ENCODE data around the gene ALKBH7. TPM values are rescaled to one million over a fixed set of nuclear protein-coding genes. Genes with fewer than 3 reads are reported as not detected.

The ALKBH7 gene
- polyA plus RNA-seq, 3 donors = 20.9 to 109 (median 86.0) TPM

DNA sequence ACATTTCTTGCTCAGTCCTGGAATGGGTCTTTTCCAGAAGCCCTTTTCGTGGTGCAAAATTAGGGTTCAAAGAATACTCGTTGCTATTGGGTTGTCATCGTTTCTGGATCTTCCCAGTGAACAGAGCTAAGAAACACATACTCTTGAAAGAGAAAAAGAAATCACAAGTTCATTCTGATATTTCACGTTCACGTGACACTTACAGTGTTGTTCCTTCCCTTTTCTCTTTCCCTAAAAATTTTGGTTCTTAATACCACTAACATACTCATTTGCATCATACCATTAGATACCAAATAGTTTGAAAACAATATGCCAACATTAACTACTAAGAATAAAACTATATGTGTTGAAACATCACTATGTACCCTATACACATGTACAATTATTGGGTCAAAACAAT, 33.8 kb downstream of the ALKBH7 start:
- Histone ChIP-seq H3K9ac (ENCODE audit: insufficient read depth, low read length, poor library complexity, severe bottlenecking) (no peak overlapping the region), H3K27me3 (ENCODE audit: control insufficient read depth in 2 of 2, insufficient read depth in 2 of 2, low read length in 2 of 2) (no peaks in the 10 kb centered on the region), H3K4me1 (ENCODE audit: control insufficient read depth in 1 of 2, insufficient read depth in 2 of 2, low read length in 2 of 2) (peaks cover 0 to 3% of the 10 kb centered on the region in 2 donors), H3K9me3 (replicated peaks in 1 of 2; ENCODE audit: control insufficient read depth in 1 of 2, insufficient read depth in 1 of 2, low read length in 2 of 2) (no peaks in the 10 kb centered on the region), H3K4me3 (replicated peaks in 1 of 3; ENCODE audit: low read depth in 2 of 3, low read length in 3 of 3) (no peak overlapping the region), H3K79me2 (ENCODE audit: insufficient read depth, low read length) (no peaks in the 10 kb centered on the region), H3K27ac (ENCODE audit: low read depth in 1 of 2, low read length in 2 of 2) (no peak overlapping the region), H3K4me2 (replicated peaks; ENCODE audit: extremely low read depth, low read length, poor library complexity, severe bottlenecking) (no peak overlapping the region), H2AFZ (ENCODE audit: insufficient read depth, low read depth, low read length, poor library complexity, severe bottlenecking) (no peak overlapping the region), H4K20me1 (ENCODE audit: insufficient read depth, low read length) (no peaks in the 10 kb centered on the region), H3K36me3 (replicated peaks in 1 of 2; ENCODE audit: control insufficient read depth in 1 of 2, insufficient read depth in 2 of 2, low read length in 2 of 2) (no peaks in the 10 kb centered on the region)
- Mint-ChIP-seq H3K27me3 (ENCODE audit: low read depth in 3 of 3) (peaks cover 0 to 2% (median 0%) of the 10 kb centered on the region in 3 donors), H3K9me3 (no peaks in the 10 kb centered on the region), H3K4me3 (no peak overlapping the region), H3K27ac (no peak overlapping the region), H3K36me3 (no peaks in the 10 kb centered on the region), H3K4me1 (peaks cover 7% of the 10 kb centered on the region)
- WGBS (ENCODE audit: insufficient coverage) = 80% methylated on average over 3 of the region's 5 CpGs
- TF ChIP-seq, protein P1, sequence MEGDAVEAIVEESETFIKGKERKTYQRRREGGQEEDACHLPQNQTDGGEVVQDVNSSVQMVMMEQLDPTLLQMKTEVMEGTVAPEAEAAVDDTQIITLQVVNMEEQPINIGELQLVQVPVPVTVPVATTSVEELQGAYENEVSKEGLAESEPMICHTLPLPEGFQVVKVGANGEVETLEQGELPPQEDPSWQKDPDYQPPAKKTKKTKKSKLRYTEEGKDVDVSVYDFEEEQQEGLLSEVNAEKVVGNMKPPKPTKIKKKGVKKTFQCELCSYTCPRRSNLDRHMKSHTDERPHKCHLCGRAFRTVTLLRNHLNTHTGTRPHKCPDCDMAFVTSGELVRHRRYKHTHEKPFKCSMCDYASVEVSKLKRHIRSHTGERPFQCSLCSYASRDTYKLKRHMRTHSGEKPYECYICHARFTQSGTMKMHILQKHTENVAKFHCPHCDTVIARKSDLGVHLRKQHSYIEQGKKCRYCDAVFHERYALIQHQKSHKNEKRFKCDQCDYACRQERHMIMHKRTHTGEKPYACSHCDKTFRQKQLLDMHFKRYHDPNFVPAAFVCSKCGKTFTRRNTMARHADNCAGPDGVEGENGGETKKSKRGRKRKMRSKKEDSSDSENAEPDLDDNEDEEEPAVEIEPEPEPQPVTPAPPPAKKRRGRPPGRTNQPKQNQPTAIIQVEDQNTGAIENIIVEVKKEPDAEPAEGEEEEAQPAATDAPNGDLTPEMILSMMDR (IDR thresholded peaks at IDR 0.05) = no peak
- intact Hi-C loops (cut with micrococcal nuclease) = no loop called here
- no peak for DNase-seq

DNA sequence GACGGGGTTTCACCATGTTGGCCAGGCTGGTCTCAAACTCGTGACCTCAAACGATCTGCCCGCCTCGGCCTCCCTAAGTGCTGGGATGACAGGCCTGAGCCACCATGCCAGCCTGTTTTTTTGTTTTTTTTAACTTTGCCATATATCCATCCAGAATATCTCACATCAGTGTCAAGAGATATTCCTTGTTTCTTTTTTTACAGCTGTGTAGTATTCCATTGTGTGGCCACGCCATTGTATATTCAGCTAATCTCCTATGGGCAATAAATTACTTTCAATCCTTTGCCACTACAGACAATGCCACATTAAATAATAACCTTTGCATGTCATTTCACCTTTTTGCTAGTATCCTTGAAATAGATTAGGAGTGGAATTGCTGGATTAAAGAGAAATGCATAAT, 36.8 kb downstream of the ALKBH7 start:
- 100% methylated on average over 5 of the region's 6 CpGs for WGBS (ENCODE audit: insufficient coverage)
- TF ChIP-seq, protein P1 (IDR thresholded peaks at IDR 0.05) = no peak
- H3K27ac Mint-ChIP-seq = no peak overlapping the region

More for the DNA sequence above, 36.8 kb downstream of the ALKBH7 start:
- Histone ChIP-seq H3K4me2 (replicated peaks; ENCODE audit: extremely low read depth, low read length, poor library complexity, severe bottlenecking) (no peak overlapping the region), H3K27me3 (ENCODE audit: control insufficient read depth in 2 of 2, insufficient read depth in 2 of 2, low read length in 2 of 2) (no peaks in the 10 kb centered on the region), H4K20me1 (ENCODE audit: insufficient read depth, low read length) (no peaks in the 10 kb centered on the region), H2AFZ (ENCODE audit: insufficient read depth, low read depth, low read length, poor library complexity, severe bottlenecking) (no peak overlapping the region), H3K9ac (ENCODE audit: insufficient read depth, low read length, poor library complexity, severe bottlenecking) (no peak overlapping the region), H3K27ac (ENCODE audit: low read depth in 1 of 2, low read length in 2 of 2) (no peak overlapping the region), H3K36me3 (replicated peaks in 1 of 2; ENCODE audit: control insufficient read depth in 1 of 2, insufficient read depth in 2 of 2, low read length in 2 of 2) (peaks cover 5 to 9% of the 10 kb centered on the region in 2 donors), H3K4me1 (ENCODE audit: control insufficient read depth in 1 of 2, insufficient read depth in 2 of 2, low read length in 2 of 2) (peaks cover 0 to 3% of the 10 kb centered on the region in 2 donors), H3K4me3 (replicated peaks in 1 of 3; ENCODE audit: low read depth in 2 of 3, low read length in 3 of 3) (no peak overlapping the region), H3K9me3 (replicated peaks in 1 of 2; ENCODE audit: control insufficient read depth in 1 of 2, insufficient read depth in 1 of 2, low read length in 2 of 2) (no peaks in the 10 kb centered on the region), H3K79me2 (ENCODE audit: insufficient read depth, low read length) (no peaks in the 10 kb centered on the region)
- Mint-ChIP-seq H3K27me3 (ENCODE audit: low read depth in 3 of 3) (peaks cover 0 to 2% (median 1%) of the 10 kb centered on the region in 3 donors), H3K4me1 (peaks cover 5% of the 10 kb centered on the region), H3K36me3 (peaks cover 12 to 13% of the 10 kb centered on the region in 2 donors), H3K9me3 (peaks cover 0 to 3% (median 0%) of the 10 kb centered on the region in 7 donors), H3K4me3 (no peak overlapping the region)
- intact Hi-C loops (cut with micrococcal nuclease) = no loop called here
- DNase-seq = no peak

Data from CD14-positive monocyte (primary cell).